Natural killer cell (primary cell): ENCODE measurements around the gene INPP4A. TPM values are rescaled to one million over a fixed set of nuclear protein-coding genes. Genes with fewer than 3 reads are reported as not detected.

Experiments
- ATAC-seq, 3 donors: fragments of 150-1000 bp in 2 of 3; fragments of 200-7000 bp in 1 of 3; cut with Tn5 transposase; 1 replicate in 1 of 3; 2 replicates in 2 of 3; pipeline ENCODE4 v1.10.0; 2021; ENCODE audit warnings: mild to moderate bottlenecking in 2 of 3, moderate library complexity in 2 of 3
- DNase-seq, 2 donors: peaks; one replicate each; pipeline versions ENCODE4 v3.0.0 to v3.0.0-alpha.2; 2013 to 2021; ENCODE audit warnings: mixed read lengths in 1 of 2
- H3K27ac ChIP-seq: one replicate; pipeline ENCODE4 v1.5.1; 2013; ENCODE audit warnings: mild to moderate bottlenecking, low read length
- H3K27me3 ChIP-seq: one replicate; pipeline ENCODE4 v1.6.1; 2013; ENCODE audit warnings: low read length; ENCODE audit not compliant: control insufficient read depth, insufficient read depth
- H3K36me3 ChIP-seq: one replicate; pipeline ENCODE4 v1.6.1; 2013; ENCODE audit warnings: low read length; ENCODE audit not compliant: control insufficient read depth, insufficient read depth
- H3K4me1 ChIP-seq: one replicate; pipeline ENCODE4 v1.6.1; 2013; ENCODE audit warnings: low read length; ENCODE audit not compliant: control insufficient read depth, insufficient read depth
- H3K4me3 ChIP-seq: one replicate; pipeline ENCODE4 v1.5.1; 2013; ENCODE audit warnings: low read length
- H3K9me3 ChIP-seq: one replicate; pipeline ENCODE4 v1.6.1; 2013; ENCODE audit warnings: low read length; ENCODE audit not compliant: control insufficient read depth, insufficient read depth
- H3K27ac Mint-ChIP-seq, 2 donors: one replicate each; pipeline ENCODE4 v1.8.0; 2022; ENCODE audit warnings: mild to moderate bottlenecking in 2 of 2, mixed read lengths in 2 of 2, moderate library complexity in 1 of 2
- H3K27me3 Mint-ChIP-seq, 2 donors: one replicate each; pipeline ENCODE4 v1.8.0; 2022; ENCODE audit warnings: low read depth in 2 of 2, mixed read lengths in 2 of 2
- H3K36me3 Mint-ChIP-seq: one replicate; pipeline ENCODE4 v1.8.0; 2022; ENCODE audit warnings: mixed read lengths
- H3K4me1 Mint-ChIP-seq, 2 donors: one replicate each; pipeline ENCODE4 v1.8.0; 2022; ENCODE audit warnings: mixed read lengths in 2 of 2
- H3K4me3 Mint-ChIP-seq: one replicate; pipeline ENCODE4 v1.8.0; 2022; ENCODE audit warnings: mild to moderate bottlenecking, moderate library complexity, mixed read lengths
- H3K9me3 Mint-ChIP-seq, 2 donors: one replicate each; pipeline ENCODE4 v1.8.0; 2022; ENCODE audit warnings: mixed read lengths in 2 of 2
- CTCF ChIP-seq: fragments of 200-600 bp; IDR thresholded peaks from one replicate; pipeline ENCODE4 v1.8.0; 2022; ENCODE audit warnings: antibody characterized with exemption
- WGBS: methylation state at CpG from one replicate; pipeline ENCODE4 v1.1.7; 2013; ENCODE audit warnings: missing lambda C conversion rate; ENCODE audit not compliant: insufficient coverage; 5-methylcytosine and 5-hydroxymethylcytosine counted together
- intact Hi-C: fragments of 100-400 bp; cut with micrococcal nuclease; formaldehyde crosslinking; loops from one replicate; pipeline ENCODE4 v1.14.2; 2022
- total RNA-seq, 4 donors: library from RNA; stranded (reverse); fragments of 120-200 nt in 1 of 4; gene quantifications; one replicate each; pipeline versions ENCODE4 v1.2.3 to v1.2.4, GENCODE V29; 2013 to 2022

INPP4A gene
- total RNA-seq, 3 donors from 2014 or later (not counting 1 experiment from before 2014, with no cell fraction given): 192 to 243 (median 225) TPM

- intact Hi-C loops: loop anchor here (1.0 kb wide), 1 partner anchor 104 kb away; no protein-coding TSS in a partner anchor
- DNase-seq (no peak), ATAC-seq (no peak)
- no peaks in the 10 kb centered on the region for H3K27me3 Mint-ChIP-seq
- TF ChIP-seq CTCF: no peak
- no peaks in the 10 kb centered on the region for H3K9me3 Mint-ChIP-seq
- WGBS: 92% methylated on average over 2 of the region's 2 CpGs
- H3K4me3 Mint-ChIP-seq: no peak overlapping the region
- H3K4me1 ChIP-seq: peaks cover 49% of the 10 kb centered on the region
- no peaks in the 10 kb centered on the region for H3K9me3 ChIP-seq
- peaks cover 7% of the 10 kb centered on the region for H3K36me3 Mint-ChIP-seq
- H3K4me3 ChIP-seq: no peak overlapping the region
- H3K27me3 ChIP-seq: no peaks in the 10 kb centered on the region
- H3K27ac ChIP-seq: no peak overlapping the region
- H3K4me1 Mint-ChIP-seq: peaks cover 66 to 72% of the 10 kb centered on the region in 2 donors
- peak overlapping the region; percentile 34 to 83 for H3K27ac Mint-ChIP-seq
- peaks cover 21% of the 10 kb centered on the region for H3K36me3 ChIP-seq
Observed at GRCh38 chr2:98517636-98518035, 73.0 kb downstream of the INPP4A start.

GRCh38 chr2:98518101-98518500 is 73.4 kb downstream of the INPP4A start:
- DNase-seq (peak; percentile 52 to 80), ATAC-seq (peak; percentile 74 to 86 (median 81))
- H3K4me1 ChIP-seq: peaks cover 45% of the 10 kb centered on the region
- peaks cover 66 to 67% of the 10 kb centered on the region in 2 donors for H3K4me1 Mint-ChIP-seq
- no peaks in the 10 kb centered on the region for H3K27me3 ChIP-seq
- no peak overlapping the region for H3K4me3 Mint-ChIP-seq
- no peaks in the 10 kb centered on the region for H3K9me3 Mint-ChIP-seq
- intact Hi-C loops: loop anchor here (1.0 kb wide), 1 partner anchor 105 kb away; no protein-coding TSS in a partner anchor
- H3K27ac ChIP-seq: no peak overlapping the region
- peaks cover 11% of the 10 kb centered on the region for H3K36me3 Mint-ChIP-seq
- H3K9me3 ChIP-seq: no peaks in the 10 kb centered on the region
- H3K36me3 ChIP-seq: peaks cover 25% of the 10 kb centered on the region
- TF ChIP-seq CTCF: peak; percentile 71
- peak overlapping the region; percentile 34 to 83 for H3K27ac Mint-ChIP-seq
- H3K27me3 Mint-ChIP-seq: no peaks in the 10 kb centered on the region
- 48% methylated on average over 4 of the region's 4 CpGs for WGBS
- no peak overlapping the region for H3K4me3 ChIP-seq

GRCh38 chr2:98519156-98519555 is 74.5 kb downstream of the INPP4A start:
- Histone ChIP-seq H3K27me3 (no peaks in the 10 kb centered on the region), H3K4me3 (no peak overlapping the region), H3K36me3 (peaks cover 31% of the 10 kb centered on the region), H3K4me1 (peaks cover 34% of the 10 kb centered on the region), H3K27ac (no peak overlapping the region), H3K9me3 (no peaks in the 10 kb centered on the region)
- WGBS: 80% methylated on average over 6 of the region's 6 CpGs
- H3K4me3 Mint-ChIP-seq: no peak overlapping the region
- intact Hi-C loops: no loop called here
- H3K4me1 Mint-ChIP-seq: peaks cover 58 to 59% of the 10 kb centered on the region in 2 donors
- TF ChIP-seq CTCF: no peak
- ATAC-seq (no peak), DNase-seq (no peak)
- H3K27me3 Mint-ChIP-seq: no peaks in the 10 kb centered on the region
- no peaks in the 10 kb centered on the region for H3K9me3 Mint-ChIP-seq
- peak overlapping the region; percentile 34 to 83 for H3K27ac Mint-ChIP-seq
- peaks cover 11% of the 10 kb centered on the region for H3K36me3 Mint-ChIP-seq

GRCh38 chr2:98519851-98520250 is 75.2 kb downstream of the INPP4A start:
- Mint-ChIP-seq H3K27ac (peak overlapping the region; percentile 34 to 83), H3K4me3 (no peak overlapping the region), H3K4me1 (peaks cover 56 to 59% of the 10 kb centered on the region in 2 donors), H3K9me3 (no peaks in the 10 kb centered on the region), H3K27me3 (no peaks in the 10 kb centered on the region), H3K36me3 (peaks cover 11% of the 10 kb centered on the region)
- TF ChIP-seq CTCF: no peak
- Histone ChIP-seq H3K4me1 (peaks cover 27% of the 10 kb centered on the region), H3K36me3 (peaks cover 35% of the 10 kb centered on the region), H3K9me3 (no peaks in the 10 kb centered on the region), H3K27me3 (no peaks in the 10 kb centered on the region), H3K4me3 (no peak overlapping the region), H3K27ac (no peak overlapping the region)
- intact Hi-C loops: no loop called here
- DNase-seq: no peak
- WGBS: 97% methylated on average over 16 of the region's 16 CpGs
- ATAC-seq: no peak
